NCI-H2081 (cell line): ENCODE data around the gene PLA2R1.

Experiments used
- DNase-seq, 2 experiments: peaks; one replicate each; lab custom pipeline; 2025; lab: John Stamatoyannopoulos, UW

The PLA2R1 gene

GRCh38 chr2:159895258-159896065, 167.0 kb downstream of the PLA2R1 start:
- no peak for DNase-seq

GRCh38 chr2:159894145-159894838, 168.1 kb downstream of the PLA2R1 start:
- DNase-seq: no peak

GRCh38 chr2:159892990-159893810, 169.2 kb downstream of the PLA2R1 start:
- no peak for DNase-seq

- DNase-seq: no peak
Observed at GRCh38 chr2:159891917-159892730, 170.3 kb downstream of the PLA2R1 start.

- DNase-seq: no peak
Observed at GRCh38 chr2:159891267-159891588, 171.2 kb downstream of the PLA2R1 start.

- DNase-seq: no peak
Observed at GRCh38 chr2:159890551-159891266, 171.7 kb downstream of the PLA2R1 start.

- no peak for DNase-seq
Observed at GRCh38 chr2:159882130-159882745, 180.2 kb downstream of the PLA2R1 start.
